ENCODE data around the gene RBM20.

The RBM20 gene

DNA sequence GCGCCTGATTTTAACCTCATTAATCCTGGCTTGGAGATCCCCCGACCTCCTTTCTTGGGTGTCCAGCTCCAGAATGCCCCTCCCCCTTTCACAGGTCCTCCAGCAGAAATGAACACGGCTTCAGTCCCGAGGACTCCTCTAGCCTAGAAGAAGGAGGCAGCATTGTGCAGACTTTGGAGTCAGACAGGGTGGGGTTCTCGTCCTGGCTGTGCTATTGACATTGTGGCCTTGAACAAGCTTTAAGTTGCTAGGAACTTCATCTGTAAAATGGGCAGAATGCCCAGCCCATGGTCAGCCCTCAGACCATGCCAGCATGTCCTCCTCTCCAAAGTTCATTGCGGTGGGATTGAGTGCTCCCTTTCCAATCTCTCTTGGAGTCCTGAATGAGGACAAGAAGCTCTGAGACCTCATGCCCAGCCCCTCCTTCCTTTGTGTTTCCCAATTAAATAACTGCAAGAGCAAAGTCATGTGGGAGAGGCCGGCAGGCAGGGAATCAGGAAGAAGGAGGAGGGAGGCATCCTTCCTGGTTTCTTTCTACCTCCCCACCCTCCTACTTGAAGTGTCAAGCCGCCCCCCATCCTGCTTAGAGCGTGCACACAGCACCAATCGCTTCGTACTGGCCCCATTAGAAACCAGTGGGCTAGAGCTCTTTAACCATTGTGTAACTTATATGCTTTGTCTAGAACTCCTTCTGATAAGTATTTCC lies 86.4 kb downstream of the RBM20 start:
- Histone ChIP-seq H3K27ac (no peak overlapping the region), H3K36me3 (no peaks in the 10 kb centered on the region), H3K4me3 (no peak overlapping the region), H3K4me1 (no peaks in the 10 kb centered on the region), H3K9ac (no peak overlapping the region), H3K9me3 (no peaks in the 10 kb centered on the region), H3K4me2 (no peak overlapping the region), H4K20me1 (no peaks in the 10 kb centered on the region), H3K27me3 (no peaks in the 10 kb centered on the region)
- no peak for TF ChIP-seq Cebpa-rat (IDR thresholded peaks at IDR 0.05)

DNA sequence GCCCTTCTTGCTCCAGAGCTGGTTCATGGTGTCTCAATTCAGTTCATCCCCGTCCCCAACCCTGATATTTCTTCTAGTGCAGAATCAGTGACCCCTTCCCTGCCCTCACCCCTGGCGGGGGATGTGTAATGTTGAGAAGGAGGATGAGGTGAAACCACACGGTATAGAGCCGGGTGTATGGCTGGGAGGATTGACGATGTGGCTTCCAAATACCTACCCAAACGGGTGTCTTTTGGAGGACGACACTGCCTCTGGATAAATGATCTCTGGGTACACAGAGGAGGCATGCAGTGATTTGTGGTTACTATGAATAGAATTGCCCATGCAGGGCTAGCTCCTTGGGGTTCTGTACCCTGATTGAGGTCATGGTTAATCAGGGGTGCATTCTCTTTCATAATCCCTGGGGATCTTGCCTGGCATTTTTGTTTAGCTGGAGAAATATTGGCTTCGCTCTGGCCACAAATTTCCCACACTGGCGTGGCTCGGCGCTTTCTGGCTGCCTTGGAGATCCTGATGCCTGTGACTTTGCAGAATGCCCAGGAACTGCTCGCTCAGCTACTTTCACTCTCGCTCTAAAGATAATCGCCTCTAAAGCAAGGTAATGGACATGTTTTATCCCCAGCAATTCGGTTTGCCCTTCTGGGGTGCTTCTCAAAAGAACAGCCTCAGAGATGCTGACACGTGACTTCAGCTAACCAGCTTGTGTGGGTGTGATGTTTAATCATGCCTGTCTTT lies 89.2 kb downstream of the RBM20 start:
- Histone ChIP-seq H3K4me2 (no peak overlapping the region), H3K9me3 (no peaks in the 10 kb centered on the region), H3K9ac (no peak overlapping the region), H4K20me1 (no peaks in the 10 kb centered on the region), H3K27me3 (no peaks in the 10 kb centered on the region), H3K4me1 (no peaks in the 10 kb centered on the region), H3K27ac (no peak overlapping the region), H3K36me3 (no peaks in the 10 kb centered on the region), H3K4me3 (no peak overlapping the region)
- no peak for TF ChIP-seq Cebpa-rat (IDR thresholded peaks at IDR 0.05)

DNA sequence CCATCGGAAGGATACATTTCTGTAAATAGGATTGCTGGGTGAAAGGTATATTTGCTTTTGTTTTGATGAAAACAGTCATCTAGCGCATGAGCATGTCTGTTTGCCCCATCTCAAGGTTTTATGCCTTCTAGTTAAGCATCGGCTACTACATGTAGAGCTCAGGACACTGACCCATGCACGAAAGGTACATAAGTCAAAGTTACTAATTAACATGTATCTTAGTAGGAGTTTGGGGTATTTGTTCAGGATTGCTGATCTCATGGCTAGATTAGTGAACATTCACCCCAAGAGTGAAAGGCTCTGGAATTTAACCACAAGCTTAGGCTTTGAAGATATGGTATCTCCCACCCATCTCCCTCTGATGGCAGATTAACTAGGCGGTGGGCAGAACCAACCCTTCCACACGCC lies 91.5 kb downstream of the RBM20 start:
- Histone ChIP-seq H4K20me1 (no peaks in the 10 kb centered on the region), H3K4me2 (no peak overlapping the region), H3K9ac (no peak overlapping the region), H3K36me3 (no peaks in the 10 kb centered on the region), H3K9me3 (no peaks in the 10 kb centered on the region), H3K27me3 (no peaks in the 10 kb centered on the region), H3K4me1 (no peaks in the 10 kb centered on the region), H3K4me3 (no peak overlapping the region), H3K27ac (no peak overlapping the region)
- no peak for TF ChIP-seq Cebpa-rat (IDR thresholded peaks at IDR 0.05)

DNA sequence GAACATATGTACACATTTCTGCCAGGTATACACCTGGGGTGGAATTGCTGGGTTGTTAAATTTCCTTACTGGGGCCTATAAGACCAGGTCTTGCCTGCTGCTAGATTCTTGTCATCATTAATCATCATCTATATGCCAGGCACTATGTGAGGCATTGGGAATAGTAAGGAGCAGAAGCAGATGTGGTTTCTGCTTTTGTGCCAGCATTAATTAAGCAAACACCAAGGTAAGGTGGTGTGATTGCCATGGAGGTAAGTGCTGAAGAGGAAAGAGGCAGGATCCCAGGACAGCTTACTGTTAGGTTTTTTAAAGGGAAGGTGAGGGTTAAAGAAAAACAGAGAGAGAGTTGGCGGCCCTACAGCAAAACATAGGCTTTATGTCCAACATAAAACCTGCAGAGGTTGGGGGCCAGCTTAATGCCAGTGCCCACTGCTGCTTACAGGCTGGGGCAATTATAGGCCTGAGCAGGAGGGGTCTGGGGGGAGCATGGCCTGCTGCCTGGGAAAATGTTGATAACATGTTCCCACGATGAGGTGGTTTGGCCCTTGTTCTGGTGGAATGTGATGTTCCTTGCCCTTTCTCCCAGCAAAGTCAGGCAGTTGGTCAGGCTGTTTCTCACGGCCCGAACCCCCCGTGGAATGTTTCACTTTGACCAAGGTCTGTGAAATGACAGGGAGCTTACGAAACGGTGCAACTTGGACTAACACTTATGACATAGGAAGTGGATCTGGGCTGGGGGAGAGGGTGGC lies 93.9 kb downstream of the RBM20 start:
- H3K36me3 ChIP-seq: no peaks in the 10 kb centered on the region
- no peak overlapping the region for H3K9ac ChIP-seq
- no peaks in the 10 kb centered on the region for H3K4me1 ChIP-seq
- H4K20me1 ChIP-seq: no peaks in the 10 kb centered on the region
- H3K27ac ChIP-seq: no peak overlapping the region
- no peaks in the 10 kb centered on the region for H3K27me3 ChIP-seq
- H3K4me3 ChIP-seq: no peak overlapping the region
- no peak for TF ChIP-seq Cebpa-rat (IDR thresholded peaks at IDR 0.05)
- H3K9me3 ChIP-seq: no peaks in the 10 kb centered on the region
- H3K4me2 ChIP-seq: no peak overlapping the region

DNA sequence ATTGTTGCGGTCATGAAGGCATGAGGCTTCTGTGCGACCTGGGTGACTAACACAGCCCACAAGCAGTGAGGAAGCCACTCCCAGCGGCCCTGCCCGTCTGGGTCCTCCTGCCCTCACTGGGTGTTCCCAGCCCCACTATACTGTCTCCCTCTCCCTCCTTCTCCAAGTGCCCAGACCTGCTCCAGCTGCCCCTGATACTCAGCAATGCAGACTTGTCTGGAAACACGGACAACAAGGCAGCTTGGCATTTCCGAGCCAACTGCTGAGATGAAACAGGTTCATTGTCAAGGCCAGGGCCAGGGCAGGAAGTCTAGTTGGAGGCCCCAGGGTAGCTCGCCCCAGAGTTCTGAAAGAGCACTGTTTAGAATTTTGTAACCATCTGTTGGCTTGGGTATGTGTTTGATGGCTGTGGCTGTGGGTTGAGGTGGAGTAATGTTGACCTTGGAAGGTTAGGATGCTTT lies 95.7 kb downstream of the RBM20 start:
- H3K9ac ChIP-seq: no peak overlapping the region

DNA sequence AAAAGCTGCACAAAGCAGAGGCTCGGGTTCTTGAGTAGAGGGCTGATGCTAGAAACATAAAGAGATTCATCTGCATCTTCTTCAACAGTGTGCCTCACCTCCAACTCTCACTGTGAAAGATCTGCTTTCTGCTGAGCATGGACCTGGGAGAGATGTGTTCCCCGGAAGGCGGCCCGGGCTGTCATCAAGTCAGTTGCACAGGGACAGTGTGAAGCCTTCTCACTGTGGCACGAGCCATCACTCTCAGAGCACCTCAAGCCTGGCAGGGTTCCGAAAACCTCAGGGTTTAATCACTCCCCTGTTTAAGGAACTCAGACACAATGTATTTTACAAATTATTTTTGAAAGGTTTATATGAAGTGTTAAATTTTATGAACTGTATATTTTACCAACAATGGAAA lies 98.7 kb downstream of the RBM20 start:
- H3K36me3 ChIP-seq: no peaks in the 10 kb centered on the region
- H3K4me2 ChIP-seq: no peak overlapping the region
- no peak overlapping the region for H3K4me3 ChIP-seq
- H3K27me3 ChIP-seq: no peaks in the 10 kb centered on the region
- no peak overlapping the region for H3K27ac ChIP-seq
- H3K9ac ChIP-seq: no peak overlapping the region
- no peaks in the 10 kb centered on the region for H3K9me3 ChIP-seq
- H4K20me1 ChIP-seq: no peaks in the 10 kb centered on the region
- peaks cover 8% of the 10 kb centered on the region for H3K4me1 ChIP-seq
- no peak for TF ChIP-seq Cebpa-rat (IDR thresholded peaks at IDR 0.05)

More for the DNA sequence above, 95.7 kb downstream of the RBM20 start:
- H3K36me3 ChIP-seq: no peaks in the 10 kb centered on the region
- no peak overlapping the region for H3K4me2 ChIP-seq
- peaks cover 3% of the 10 kb centered on the region for H3K4me1 ChIP-seq
- H3K27ac ChIP-seq: no peak overlapping the region
- H3K9me3 ChIP-seq: no peaks in the 10 kb centered on the region
- no peak for TF ChIP-seq Cebpa-rat (IDR thresholded peaks at IDR 0.05)
- no peaks in the 10 kb centered on the region for H3K27me3 ChIP-seq
- H4K20me1 ChIP-seq: no peaks in the 10 kb centered on the region
- H3K4me3 ChIP-seq: no peak overlapping the region

DNA sequence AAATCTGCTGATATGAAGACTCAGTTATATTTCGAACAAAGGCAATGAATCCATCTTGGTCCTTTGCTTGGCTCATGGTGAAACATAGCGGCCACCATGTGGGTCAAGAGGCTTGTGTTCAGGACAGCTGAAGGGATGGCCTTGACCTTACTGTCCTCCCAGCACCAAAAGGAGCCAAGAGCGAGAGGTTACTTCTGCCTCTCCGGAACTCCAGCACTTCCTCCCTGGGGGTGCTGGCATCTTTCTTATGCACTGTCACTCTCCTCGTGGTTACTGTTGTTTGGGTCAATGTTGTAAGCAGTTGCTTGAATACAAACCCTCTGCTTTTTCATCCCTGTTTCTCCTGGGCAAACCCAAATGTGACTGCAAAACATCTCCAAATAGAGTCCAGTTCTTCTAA lies 100.6 kb downstream of the RBM20 start:
- no peaks in the 10 kb centered on the region for H3K27me3 ChIP-seq
- peak overlapping the region; percentile 23 for H3K4me2 ChIP-seq
- H3K9me3 ChIP-seq: peaks cover 4% of the 10 kb centered on the region
- no peak overlapping the region for H3K27ac ChIP-seq
- H3K4me1 ChIP-seq: peaks cover 8% of the 10 kb centered on the region
- no peak overlapping the region for H3K4me3 ChIP-seq
- H3K9ac ChIP-seq: no peak overlapping the region
- H3K36me3 ChIP-seq: no peaks in the 10 kb centered on the region
- no peak for TF ChIP-seq Cebpa-rat (IDR thresholded peaks at IDR 0.05)
- H4K20me1 ChIP-seq: no peaks in the 10 kb centered on the region

DNA sequence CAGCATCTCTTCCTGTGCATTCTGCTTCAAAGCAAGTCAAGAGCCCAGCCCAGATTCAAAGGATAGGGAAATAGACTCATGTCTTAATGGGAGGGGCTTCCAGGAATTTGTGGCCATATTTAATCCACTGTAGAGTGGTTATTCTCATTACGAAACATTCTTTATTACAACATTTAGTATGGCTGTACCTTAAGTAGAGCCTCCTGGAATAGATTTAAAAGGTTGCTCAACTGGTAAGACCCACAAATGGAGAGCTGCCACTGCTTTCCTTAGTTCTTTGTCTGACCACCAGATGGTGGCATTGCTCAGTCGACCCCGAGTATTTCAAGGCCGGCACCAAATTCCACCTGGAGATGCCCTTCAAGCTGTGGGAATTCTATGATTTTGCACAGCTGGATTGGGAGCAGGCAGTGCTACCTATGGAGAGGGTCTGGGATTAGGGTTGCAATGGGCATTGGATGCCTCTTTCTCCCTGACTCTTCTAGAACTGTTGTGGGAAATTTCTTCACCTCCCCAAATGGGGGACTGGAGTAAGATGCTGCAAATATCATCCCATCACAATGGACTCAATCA lies 102.2 kb downstream of the RBM20 start:
- H4K20me1 ChIP-seq: no peaks in the 10 kb centered on the region
- no peak for TF ChIP-seq Cebpa-rat (IDR thresholded peaks at IDR 0.05)
- H3K36me3 ChIP-seq: no peaks in the 10 kb centered on the region
- no peak overlapping the region for H3K4me2 ChIP-seq
- H3K4me3 ChIP-seq: no peak overlapping the region
- no peak overlapping the region for H3K27ac ChIP-seq
- H3K9me3 ChIP-seq: peaks cover 4% of the 10 kb centered on the region
- H3K9ac ChIP-seq: no peak overlapping the region
- H3K4me1 ChIP-seq: peaks cover 8% of the 10 kb centered on the region
- H3K27me3 ChIP-seq: no peaks in the 10 kb centered on the region

DNA sequence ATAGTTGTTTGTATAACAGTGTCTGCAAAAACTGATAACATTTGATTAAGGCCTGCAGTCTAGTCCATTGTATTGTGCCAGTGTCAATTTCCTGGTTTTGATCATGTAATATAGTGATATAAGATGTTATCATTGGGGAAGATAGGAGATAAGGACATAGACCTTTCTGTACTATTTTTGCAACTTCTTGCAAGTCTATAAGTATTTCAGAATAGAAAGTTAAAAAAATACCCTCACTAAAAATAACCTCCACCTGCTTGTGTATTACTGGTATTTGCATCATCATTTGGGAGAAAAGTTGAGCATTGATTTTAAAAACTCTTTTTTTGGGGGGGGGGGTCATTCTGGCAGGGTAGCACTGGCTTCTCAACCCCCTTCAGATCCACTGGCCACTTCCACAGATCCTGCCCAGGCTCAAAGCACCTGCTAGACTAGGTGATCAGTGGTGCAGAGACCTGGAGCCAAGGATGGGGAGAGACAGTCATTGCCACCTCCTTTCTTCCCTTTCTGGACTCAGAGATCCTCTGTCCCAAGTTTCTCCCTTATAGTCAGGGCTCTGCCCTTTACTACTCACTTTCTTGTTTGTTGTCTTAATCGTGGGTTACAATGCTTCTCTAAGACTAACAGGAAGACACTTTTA lies 103.0 kb downstream of the RBM20 start:
- H3K27ac ChIP-seq: no peak overlapping the region
- peaks cover 4% of the 10 kb centered on the region for H3K9me3 ChIP-seq
- H3K36me3 ChIP-seq: no peaks in the 10 kb centered on the region
- no peaks in the 10 kb centered on the region for H3K27me3 ChIP-seq
- H3K9ac ChIP-seq: no peak overlapping the region
- H3K4me3 ChIP-seq: no peak overlapping the region
- no peaks in the 10 kb centered on the region for H4K20me1 ChIP-seq
- H3K4me1 ChIP-seq: peaks cover 8% of the 10 kb centered on the region
- H3K4me2 ChIP-seq: no peak overlapping the region
- no peak for TF ChIP-seq Cebpa-rat (IDR thresholded peaks at IDR 0.05)
